GM20000 (cell line): Measurements from ENCODE around the gene KIAA1671.
"Not testable (repeated sequence)": the region's sequence is repeated elsewhere in the genome, so short reads cannot be mapped to it uniquely, and the experiment has no call there.

Source experiments
- DNase-seq: peaks from one replicate; pipeline ENCODE4 v3.0.0; 2012; ENCODE audit warnings: low spot score
- CTCF ChIP-seq: IDR thresholded peaks from 2 replicates; pipeline ENCODE4 v1.5.1; 2012; ENCODE audit warnings: mild to moderate bottlenecking, control low read depth; ENCODE audit errors: extremely low read depth, missing control alignments

KIAA1671 gene

GRCh38 chr22:25196326-25196725, 243.8 kb downstream of the KIAA1671 start:
- no peak for DNase-seq
- no peak for TF ChIP-seq CTCF

DNA sequence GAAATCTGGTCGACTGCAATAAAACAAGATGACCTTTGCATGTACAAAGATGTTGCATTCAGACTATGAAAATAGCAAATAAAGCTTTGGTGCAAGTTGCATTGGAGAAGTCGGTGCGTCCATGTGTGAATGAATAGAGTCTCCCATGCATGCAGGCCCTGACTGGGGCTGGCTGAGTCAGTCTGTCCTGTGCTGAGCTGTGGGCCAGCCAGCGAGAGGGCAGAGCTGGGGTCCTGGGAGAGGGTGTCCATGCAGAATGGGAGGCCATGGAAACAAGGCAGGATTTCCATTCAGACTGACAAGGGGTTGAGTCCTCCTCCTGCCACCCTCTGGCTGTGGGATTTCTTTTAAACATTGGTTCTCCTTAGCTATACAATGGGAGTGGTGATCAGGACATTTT, 244.8 kb downstream of the KIAA1671 start:
- no peak for TF ChIP-seq CTCF
- no peak for DNase-seq

GRCh38 chr22:25199731-25200520, 247.4 kb downstream of the KIAA1671 start, which contains the start of gene CRYBB3:
Gene CRYBB3 (plus strand): TSS chr22:25199858. CDS start chr22:25201397, 1,539 bp downstream.
- no peak for TF ChIP-seq CTCF
- no peak for DNase-seq

DNA sequence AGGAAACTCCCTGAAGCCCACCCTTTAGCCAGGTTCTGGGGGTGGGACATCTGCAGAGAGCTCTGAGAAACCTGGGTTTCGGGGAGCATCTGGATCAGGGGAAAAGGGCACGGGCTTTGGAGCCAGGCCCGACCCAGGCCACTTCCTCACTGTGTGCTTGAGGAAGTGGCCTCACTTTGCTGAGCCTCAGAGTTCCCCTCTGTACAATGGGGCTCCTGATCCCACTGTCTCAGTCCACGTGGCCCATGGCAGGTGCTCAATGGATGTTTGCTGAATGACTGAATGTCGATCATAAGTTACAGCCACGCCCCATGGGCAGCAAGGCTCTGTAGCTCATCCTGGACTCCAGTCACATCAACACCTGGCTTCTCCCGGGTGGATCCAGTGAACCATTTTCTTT, 248.5 kb downstream of the KIAA1671 start:
- TF ChIP-seq CTCF, result no peak
- DNase-seq, result no peak

DNA sequence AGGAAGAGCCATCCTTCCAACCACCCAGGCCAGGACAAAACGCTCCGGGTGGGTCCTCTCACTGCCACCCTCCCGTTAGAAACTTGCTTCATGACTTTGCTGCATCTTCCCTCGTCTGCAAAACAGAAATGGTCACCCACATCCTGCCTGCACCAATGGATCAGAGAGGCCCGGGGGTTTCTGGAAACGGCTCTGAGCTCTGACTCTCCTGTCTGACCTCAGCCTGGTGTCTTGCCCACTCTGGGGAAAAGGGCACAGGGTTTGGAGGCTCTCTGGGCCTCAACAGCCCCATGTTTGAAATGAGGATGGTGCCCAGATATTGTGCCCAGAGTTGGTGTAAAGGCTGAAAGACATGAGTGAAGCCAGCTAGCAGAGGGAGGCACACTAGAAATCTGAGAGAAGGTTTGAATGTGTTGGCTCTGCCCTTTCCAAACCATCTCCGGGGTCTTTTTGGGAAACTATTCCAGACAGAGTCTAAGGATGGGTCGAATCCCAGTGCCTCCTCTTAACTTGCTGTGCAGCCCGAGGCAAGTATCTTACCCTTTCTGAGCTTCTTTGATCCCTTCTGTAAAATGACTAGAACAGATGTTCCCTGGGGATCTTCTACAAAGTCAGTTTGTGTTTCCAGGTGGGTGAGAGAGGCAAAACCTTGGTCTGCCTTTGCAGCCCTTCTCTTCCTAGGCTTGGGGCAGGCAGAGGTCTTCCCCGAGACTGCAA, 249.2 kb downstream of the KIAA1671 start:
- no peak for DNase-seq
- TF ChIP-seq CTCF, result no peak

DNA sequence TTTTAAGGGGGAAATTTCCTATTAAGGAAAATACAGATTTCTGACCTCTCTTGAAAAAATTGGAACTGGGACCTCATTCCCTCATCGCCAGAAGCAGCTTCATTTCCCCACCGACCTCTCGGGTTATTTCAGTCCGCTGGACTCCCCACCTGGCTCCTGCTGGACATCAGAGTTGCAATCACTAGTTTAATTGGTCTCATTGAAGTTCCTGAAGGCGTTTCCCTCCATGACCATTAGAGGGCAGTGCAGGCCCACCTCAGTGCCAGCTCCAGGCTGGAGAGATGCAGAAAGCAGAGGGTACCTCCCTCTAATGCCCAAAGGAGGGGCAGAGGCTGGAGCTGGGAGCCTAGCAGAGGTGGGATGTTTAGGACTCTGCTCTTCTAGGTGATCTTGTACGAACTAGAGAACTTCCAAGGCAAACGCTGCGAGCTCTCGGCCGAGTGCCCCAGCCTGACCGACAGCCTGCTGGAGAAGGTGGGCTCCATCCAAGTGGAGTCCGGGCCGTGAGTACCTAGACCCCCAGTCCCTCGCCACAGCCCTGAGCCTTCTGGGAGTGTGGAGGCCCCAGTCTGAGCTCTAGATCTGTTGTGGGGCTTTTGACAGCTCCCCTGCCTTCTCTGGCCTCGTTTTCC, 249.9 kb downstream of the KIAA1671 start:
- TF ChIP-seq CTCF, result peak; percentile 80
- peak; percentile 78 for DNase-seq

DNA sequence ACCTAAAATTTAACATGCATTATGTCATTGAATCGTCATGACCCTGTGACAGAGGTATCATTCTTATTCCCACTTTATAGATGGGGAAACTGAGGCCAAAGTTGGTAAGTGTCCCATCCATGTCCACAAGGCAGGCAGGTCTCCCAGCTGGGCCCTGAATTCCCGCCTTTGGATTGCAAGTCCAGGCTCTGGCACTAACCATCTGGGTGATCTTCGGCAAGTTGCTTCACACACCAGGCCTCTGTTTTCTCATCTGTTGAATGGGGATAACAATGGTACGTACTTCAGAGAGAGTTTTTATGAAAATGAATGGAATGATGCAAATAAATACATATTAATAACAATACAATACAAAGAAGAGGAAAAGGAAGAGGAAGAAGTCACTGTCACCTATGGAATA, 250.6 kb downstream of the KIAA1671 start:
- DNase-seq, result no peak
- no peak for TF ChIP-seq CTCF

- not testable (repeated sequence) for DNase-seq
Measured at GRCh38 chr22:25204547-25204946, 252.0 kb downstream of the KIAA1671 start.
